Lower leg skin (tissue), 3 donors: ENCODE results near the gene SH3YL1.

ENCODE experiments used
- POLR2A ChIP-seq, 2 donors: fragments of 450-650 bp; IDR thresholded peaks; one replicate each; pipeline ENCODE4 v1.6.1; 2016 to 2017; ENCODE audit warnings: antibody characterized with exemption in 2 of 2, mild to moderate bottlenecking in 1 of 2, moderate library complexity in 1 of 2
- TF ChIP-seq, protein P1 (sequence below), 3 donors: fragments of 450-650 bp; IDR thresholded peaks; one replicate each; pipeline ENCODE4 v1.5.1; 2016; ENCODE audit warnings: antibody characterized with exemption in 3 of 3, mild to moderate bottlenecking in 3 of 3, moderate library complexity in 2 of 3

DNA sequence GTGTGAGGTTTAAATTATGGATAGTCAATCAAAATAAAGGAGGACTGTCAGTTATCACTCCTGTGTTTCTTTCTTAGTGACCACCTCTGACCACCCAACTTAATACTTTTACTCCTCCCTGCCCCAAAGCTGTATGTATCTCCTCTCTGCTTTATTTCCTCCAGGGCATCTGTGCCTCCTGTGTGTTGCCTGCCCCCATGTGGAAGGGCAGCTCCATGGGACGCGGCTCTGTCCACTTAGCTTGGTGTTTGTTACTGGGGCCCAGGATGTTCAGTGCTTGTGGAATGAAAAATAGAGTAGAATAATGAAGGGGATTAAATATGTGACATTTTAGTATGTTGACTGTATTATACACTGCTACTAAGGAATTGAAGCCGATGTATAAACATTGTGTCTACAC is 10.7 kb upstream of the SH3YL1 start:
- no peak for TF ChIP-seq POLR2A (IDR thresholded peaks at IDR 0.05)
- TF ChIP-seq, protein P1, sequence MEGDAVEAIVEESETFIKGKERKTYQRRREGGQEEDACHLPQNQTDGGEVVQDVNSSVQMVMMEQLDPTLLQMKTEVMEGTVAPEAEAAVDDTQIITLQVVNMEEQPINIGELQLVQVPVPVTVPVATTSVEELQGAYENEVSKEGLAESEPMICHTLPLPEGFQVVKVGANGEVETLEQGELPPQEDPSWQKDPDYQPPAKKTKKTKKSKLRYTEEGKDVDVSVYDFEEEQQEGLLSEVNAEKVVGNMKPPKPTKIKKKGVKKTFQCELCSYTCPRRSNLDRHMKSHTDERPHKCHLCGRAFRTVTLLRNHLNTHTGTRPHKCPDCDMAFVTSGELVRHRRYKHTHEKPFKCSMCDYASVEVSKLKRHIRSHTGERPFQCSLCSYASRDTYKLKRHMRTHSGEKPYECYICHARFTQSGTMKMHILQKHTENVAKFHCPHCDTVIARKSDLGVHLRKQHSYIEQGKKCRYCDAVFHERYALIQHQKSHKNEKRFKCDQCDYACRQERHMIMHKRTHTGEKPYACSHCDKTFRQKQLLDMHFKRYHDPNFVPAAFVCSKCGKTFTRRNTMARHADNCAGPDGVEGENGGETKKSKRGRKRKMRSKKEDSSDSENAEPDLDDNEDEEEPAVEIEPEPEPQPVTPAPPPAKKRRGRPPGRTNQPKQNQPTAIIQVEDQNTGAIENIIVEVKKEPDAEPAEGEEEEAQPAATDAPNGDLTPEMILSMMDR (IDR thresholded peaks at IDR 0.05) = no peak
